Measurements from ENCODE around the gene SFSWAP. TPM values are rescaled to one million over a fixed set of nuclear protein-coding genes. Genes with fewer than 3 reads are reported as not detected.

The SFSWAP gene
- polyA plus RNA-seq, 3 donors = 7.3 to 33.0 (median 10.7) TPM

GRCh38 chr12:131695968-131696367 is 14.9 kb upstream of the SFSWAP start:
- H3K4me2 ChIP-seq (replicated peaks; ENCODE audit: extremely low read depth, low read length, poor library complexity, severe bottlenecking) = no peak overlapping the region
- H3K79me2 ChIP-seq (ENCODE audit: insufficient read depth, low read length) = no peaks in the 10 kb centered on the region
- H2AFZ ChIP-seq (ENCODE audit: insufficient read depth, low read depth, low read length, poor library complexity, severe bottlenecking) = no peak overlapping the region
- Mint-ChIP-seq H3K4me1 (peaks cover 8% of the 10 kb centered on the region), H3K9me3 (no peaks in the 10 kb centered on the region), H3K27ac (no peak overlapping the region), H3K27me3 (ENCODE audit: low read depth in 3 of 3) (peaks cover 0 to 7% (median 0%) of the 10 kb centered on the region in 3 donors), H3K4me3 (no peak overlapping the region), H3K36me3 (no peaks in the 10 kb centered on the region)
- intact Hi-C loops (cut with micrococcal nuclease) = no loop called here
- H3K36me3 ChIP-seq (replicated peaks in 1 of 2; ENCODE audit: control insufficient read depth in 1 of 2, insufficient read depth in 2 of 2, low read length in 2 of 2) = no peaks in the 10 kb centered on the region
- H4K20me1 ChIP-seq (ENCODE audit: insufficient read depth, low read length) = no peaks in the 10 kb centered on the region
- peaks cover 4 to 8% of the 10 kb centered on the region in 2 donors for H3K4me1 ChIP-seq (ENCODE audit: control insufficient read depth in 1 of 2, insufficient read depth in 2 of 2, low read length in 2 of 2)
- no peak overlapping the region for H3K4me3 ChIP-seq (replicated peaks in 1 of 3; ENCODE audit: low read depth in 2 of 3, low read length in 3 of 3)
- TF ChIP-seq, protein P1, sequence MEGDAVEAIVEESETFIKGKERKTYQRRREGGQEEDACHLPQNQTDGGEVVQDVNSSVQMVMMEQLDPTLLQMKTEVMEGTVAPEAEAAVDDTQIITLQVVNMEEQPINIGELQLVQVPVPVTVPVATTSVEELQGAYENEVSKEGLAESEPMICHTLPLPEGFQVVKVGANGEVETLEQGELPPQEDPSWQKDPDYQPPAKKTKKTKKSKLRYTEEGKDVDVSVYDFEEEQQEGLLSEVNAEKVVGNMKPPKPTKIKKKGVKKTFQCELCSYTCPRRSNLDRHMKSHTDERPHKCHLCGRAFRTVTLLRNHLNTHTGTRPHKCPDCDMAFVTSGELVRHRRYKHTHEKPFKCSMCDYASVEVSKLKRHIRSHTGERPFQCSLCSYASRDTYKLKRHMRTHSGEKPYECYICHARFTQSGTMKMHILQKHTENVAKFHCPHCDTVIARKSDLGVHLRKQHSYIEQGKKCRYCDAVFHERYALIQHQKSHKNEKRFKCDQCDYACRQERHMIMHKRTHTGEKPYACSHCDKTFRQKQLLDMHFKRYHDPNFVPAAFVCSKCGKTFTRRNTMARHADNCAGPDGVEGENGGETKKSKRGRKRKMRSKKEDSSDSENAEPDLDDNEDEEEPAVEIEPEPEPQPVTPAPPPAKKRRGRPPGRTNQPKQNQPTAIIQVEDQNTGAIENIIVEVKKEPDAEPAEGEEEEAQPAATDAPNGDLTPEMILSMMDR (IDR thresholded peaks at IDR 0.05) = no peak
- no peaks in the 10 kb centered on the region for H3K9me3 ChIP-seq (replicated peaks in 1 of 2; ENCODE audit: control insufficient read depth in 1 of 2, insufficient read depth in 1 of 2, low read length in 2 of 2)
- WGBS (ENCODE audit: insufficient coverage) = 95% methylated on average over 15 of the region's 16 CpGs
- H3K9ac ChIP-seq (ENCODE audit: insufficient read depth, low read length, poor library complexity, severe bottlenecking) = no peak overlapping the region
- H3K27me3 ChIP-seq (ENCODE audit: control insufficient read depth in 2 of 2, insufficient read depth in 2 of 2, low read length in 2 of 2) = no peaks in the 10 kb centered on the region
- H3K27ac ChIP-seq (ENCODE audit: low read depth in 1 of 2, low read length in 2 of 2) = no peak overlapping the region
- DNase-seq = no peak

GRCh38 chr12:131698286-131698685 is 12.6 kb upstream of the SFSWAP start:
- TF ChIP-seq, protein P1 (IDR thresholded peaks at IDR 0.05) = no peak
- H3K4me3 ChIP-seq (replicated peaks in 1 of 3; ENCODE audit: low read depth in 2 of 3, low read length in 3 of 3) = no peak overlapping the region
- 46% methylated on average over 12 of the region's 12 CpGs for WGBS (ENCODE audit: insufficient coverage)
- no peaks in the 10 kb centered on the region for H3K27me3 ChIP-seq (ENCODE audit: control insufficient read depth in 2 of 2, insufficient read depth in 2 of 2, low read length in 2 of 2)
- intact Hi-C loops (cut with micrococcal nuclease) = no loop called here
- no peak overlapping the region for H3K4me3 Mint-ChIP-seq
- peaks cover 0 to 8% (median 3%) of the 10 kb centered on the region in 3 donors for H3K27me3 Mint-ChIP-seq (ENCODE audit: low read depth in 3 of 3)
- peaks cover under 1 to 7% (median 3%) of the 10 kb centered on the region in 7 donors for H3K9me3 Mint-ChIP-seq
- DNase-seq = no peak
- H3K27ac ChIP-seq (ENCODE audit: low read depth in 1 of 2, low read length in 2 of 2) = no peak overlapping the region
- H3K79me2 ChIP-seq (ENCODE audit: insufficient read depth, low read length) = no peaks in the 10 kb centered on the region
- no peak overlapping the region for H3K9ac ChIP-seq (ENCODE audit: insufficient read depth, low read length, poor library complexity, severe bottlenecking)
- H3K36me3 Mint-ChIP-seq = no peaks in the 10 kb centered on the region
- H3K4me1 Mint-ChIP-seq = peaks cover 8% of the 10 kb centered on the region
- H3K27ac Mint-ChIP-seq = no peak overlapping the region
- no peaks in the 10 kb centered on the region for H3K36me3 ChIP-seq (replicated peaks in 1 of 2; ENCODE audit: control insufficient read depth in 1 of 2, insufficient read depth in 2 of 2, low read length in 2 of 2)
- peaks cover 4 to 8% of the 10 kb centered on the region in 2 donors for H3K4me1 ChIP-seq (ENCODE audit: control insufficient read depth in 1 of 2, insufficient read depth in 2 of 2, low read length in 2 of 2)
- H3K4me2 ChIP-seq (replicated peaks; ENCODE audit: extremely low read depth, low read length, poor library complexity, severe bottlenecking) = no peak overlapping the region
- peaks cover 0 to 6% of the 10 kb centered on the region in 2 donors for H3K9me3 ChIP-seq (replicated peaks in 1 of 2; ENCODE audit: control insufficient read depth in 1 of 2, insufficient read depth in 1 of 2, low read length in 2 of 2)
- H2AFZ ChIP-seq (ENCODE audit: insufficient read depth, low read depth, low read length, poor library complexity, severe bottlenecking) = peak overlapping the region; percentile 35
- H4K20me1 ChIP-seq (ENCODE audit: insufficient read depth, low read length) = no peaks in the 10 kb centered on the region

Data from CD14-positive monocyte (primary cell).